ENCODE measurements around the gene CALB2. TPM values are rescaled to one million over a fixed set of nuclear protein-coding genes. Genes with fewer than 3 reads are reported as not detected.

The CALB2 gene
- total and polyA plus RNA-seq, 2 of the 13 experiments (the other 11 are each of a cell fraction or from before 2014, with no cell fraction given): 0.37 to 0.40 TPM

DNA sequence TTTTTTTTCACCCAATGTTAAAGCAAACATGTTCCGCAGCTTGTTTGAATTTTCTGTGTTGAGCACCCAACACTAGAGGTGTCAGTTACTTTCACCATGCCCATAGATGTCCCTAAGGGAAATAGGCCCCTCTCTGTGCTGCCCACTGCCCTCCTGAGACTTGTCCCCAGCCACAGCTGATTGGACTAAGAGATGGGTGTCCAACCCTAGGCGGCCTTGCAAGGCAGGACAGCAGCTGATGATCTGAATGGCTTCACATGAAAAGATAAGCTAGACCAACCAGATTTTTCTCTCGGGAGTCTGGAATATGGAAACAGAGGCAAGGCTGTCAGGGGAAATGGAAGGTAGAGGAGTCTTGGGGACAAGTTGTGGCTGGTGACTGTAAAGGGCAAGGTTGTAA is 6.1 kb upstream of the CALB2 start:
- Histone ChIP-seq H3K4me3 (replicated peaks in 1 of 3; ENCODE audit: insufficient read depth in 1 of 3, low read depth in 2 of 3, low read length in 3 of 3) (no peak overlapping the region), H3K36me3 (replicated peaks in 1 of 2; ENCODE audit: control insufficient read depth in 1 of 2, insufficient read depth in 2 of 2, low read length in 2 of 2) (no peaks in the 10 kb centered on the region), H3K9ac (ENCODE audit: insufficient read depth, low read depth, low read length) (no peak overlapping the region), H3K4me1 (ENCODE audit: insufficient read depth, low read length) (no peaks in the 10 kb centered on the region), H3K9me3 (ENCODE audit: low read length) (no peaks in the 10 kb centered on the region), H3K79me2 (ENCODE audit: insufficient read depth, low read length) (no peaks in the 10 kb centered on the region), H3K4me2 (ENCODE audit: low read depth, low read length) (no peak overlapping the region), H4K20me1 (ENCODE audit: insufficient read depth, low read length) (no peaks in the 10 kb centered on the region), H2AFZ (ENCODE audit: low read length) (no peak overlapping the region), H3K27ac (ENCODE audit: extremely low read length, insufficient read depth, low read length) (no peak overlapping the region), H3K27me3 (ENCODE audit: control insufficient read depth in 1 of 2, insufficient read depth in 2 of 2, low read length in 2 of 2) (peaks cover 0 to 60% of the 10 kb centered on the region in 2 experiments)
- ChIA-PET POLR2A (no interaction called here), CTCF (ENCODE audit: low intra/inter-chr PET ratio, low total read pairs) (no interaction called here)
- in situ Hi-C loops (cut with HindIII; ENCODE audit: extremely low pct_ligation_motif_present, low pct_unique_long_range_greater_than_20kb): no loop called here
- DNase-seq (ENCODE audit: low spot score): no peak
- intact Hi-C loops (cut with micrococcal nuclease; ENCODE audit: unreplicated experiment): no loop called here
- no peak for FAIRE-seq
- no TSS peak for BruUV-seq (replicated peaks)
- no peak for ATAC-seq
- 1% methylated on average over 3 of the region's 3 CpGs for WGBS (ENCODE audit: low lambda C conversion rate)
- no peak for TF ChIP-seq ZNF282 (IDR thresholded peaks at IDR 0.05; ENCODE audit: partially characterized antibody)

DNA sequence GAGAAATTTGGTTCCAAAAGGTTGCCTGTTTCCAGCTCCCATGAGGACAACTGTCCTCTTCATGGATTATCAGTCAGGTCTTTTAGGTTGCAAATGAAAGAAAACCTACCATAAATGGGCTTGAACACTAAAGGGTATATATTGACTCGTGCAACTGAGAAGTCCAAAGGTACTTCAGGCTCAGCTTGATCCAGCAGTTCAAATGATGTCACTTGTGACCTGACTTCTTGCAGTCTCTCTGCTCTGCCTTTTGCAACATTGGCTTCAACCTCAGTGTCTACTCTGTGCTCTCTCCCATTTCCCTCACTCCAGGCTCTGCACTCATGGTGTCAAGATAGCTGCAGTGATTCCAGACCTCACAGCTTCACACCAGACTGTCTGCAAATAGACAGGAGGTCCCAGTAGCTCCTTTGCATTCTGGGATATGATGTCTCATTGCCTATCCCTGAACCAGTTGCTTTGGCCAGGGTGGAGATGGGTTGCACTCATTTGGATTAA is 5.5 kb upstream of the CALB2 start:
- Histone ChIP-seq H3K4me2 (ENCODE audit: low read depth, low read length) (no peak overlapping the region), H3K4me1 (ENCODE audit: insufficient read depth, low read length) (peaks cover 5% of the 10 kb centered on the region), H3K4me3 (replicated peaks in 1 of 3; ENCODE audit: insufficient read depth in 1 of 3, low read depth in 2 of 3, low read length in 3 of 3) (no peak overlapping the region), H2AFZ (ENCODE audit: low read length) (no peak overlapping the region), H3K27me3 (ENCODE audit: control insufficient read depth in 1 of 2, insufficient read depth in 2 of 2, low read length in 2 of 2) (peaks cover 2 to 58% of the 10 kb centered on the region in 2 experiments), H3K9me3 (ENCODE audit: low read length) (no peaks in the 10 kb centered on the region), H3K9ac (ENCODE audit: insufficient read depth, low read depth, low read length) (no peak overlapping the region), H4K20me1 (ENCODE audit: insufficient read depth, low read length) (no peaks in the 10 kb centered on the region), H3K79me2 (ENCODE audit: insufficient read depth, low read length) (no peaks in the 10 kb centered on the region), H3K27ac (ENCODE audit: extremely low read length, insufficient read depth, low read length) (no peak overlapping the region), H3K36me3 (replicated peaks in 1 of 2; ENCODE audit: control insufficient read depth in 1 of 2, insufficient read depth in 2 of 2, low read length in 2 of 2) (no peaks in the 10 kb centered on the region)
- intact Hi-C loops (cut with micrococcal nuclease; ENCODE audit: unreplicated experiment): no loop called here
- no peak for TF ChIP-seq ZNF782 (CRISPR knock-in tag; IDR thresholded peaks at IDR 0.05; ENCODE audit: borderline replicate concordance)
- TF ChIP-seq POGZ (CRISPR knock-in tag; IDR thresholded peaks at IDR 0.05): no peak
- TF ChIP-seq, protein P1, sequence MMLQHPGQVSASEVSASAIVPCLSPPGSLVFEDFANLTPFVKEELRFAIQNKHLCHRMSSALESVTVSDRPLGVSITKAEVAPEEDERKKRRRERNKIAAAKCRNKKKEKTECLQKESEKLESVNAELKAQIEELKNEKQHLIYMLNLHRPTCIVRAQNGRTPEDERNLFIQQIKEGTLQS (CRISPR knock-in tag; IDR thresholded peaks at IDR 0.05): no peak
- TF ChIP-seq NRL (CRISPR knock-in tag; IDR thresholded peaks at IDR 0.05; ENCODE audit: borderline replicate concordance): no peak
- TF ChIP-seq ZNF329 (CRISPR knock-in tag; IDR thresholded peaks at IDR 0.05; ENCODE audit: low read depth): peak; percentile 97
- WGBS (ENCODE audit: low lambda C conversion rate): 0% methylated on average over 1 of the region's 1 CpG
- in situ Hi-C loops (cut with HindIII; ENCODE audit: extremely low pct_ligation_motif_present, low pct_unique_long_range_greater_than_20kb): no loop called here
- FAIRE-seq: no peak
- no peak for ATAC-seq
- DNase-seq (ENCODE audit: low spot score): no peak
- ChIA-PET POLR2A (no interaction called here), CTCF (ENCODE audit: low intra/inter-chr PET ratio, low total read pairs) (no interaction called here)
- no TSS peak for BruUV-seq (replicated peaks)
